Lower leg skin (tissue), 3 donors: ENCODE data around the gene PIM3.

Experiments used
- CTCF ChIP-seq, 3 donors: fragments of 450-650 bp; IDR thresholded peaks; one replicate each; pipeline ENCODE4 v1.5.1; 2016; ENCODE audit warnings: antibody characterized with exemption in 3 of 3, mild to moderate bottlenecking in 3 of 3, moderate library complexity in 2 of 3
- POLR2A ChIP-seq, 2 donors: fragments of 450-650 bp; IDR thresholded peaks; one replicate each; pipeline ENCODE4 v1.6.1; 2016 to 2017; ENCODE audit warnings: antibody characterized with exemption in 2 of 2, mild to moderate bottlenecking in 1 of 2, moderate library complexity in 1 of 2

GRCh38 chr22:50012211-50013181 is 51.9 kb downstream of the PIM3 start, which contains the start of gene IL17REL:
- TF ChIP-seq POLR2A (IDR thresholded peaks at IDR 0.05): no peak
- TF ChIP-seq CTCF (IDR thresholded peaks at IDR 0.05): no peak
